GF-D8 (cell line): ENCODE data around the gene PROSER2.
"Not testable (repeated sequence)": the region's sequence is repeated elsewhere in the genome, so short reads cannot be mapped to it uniquely, and the experiment has no call there.

Experiments
- DNase-seq: peaks from one replicate; lab custom pipeline; 2025; lab: John Stamatoyannopoulos, UW

The PROSER2 gene

DNA sequence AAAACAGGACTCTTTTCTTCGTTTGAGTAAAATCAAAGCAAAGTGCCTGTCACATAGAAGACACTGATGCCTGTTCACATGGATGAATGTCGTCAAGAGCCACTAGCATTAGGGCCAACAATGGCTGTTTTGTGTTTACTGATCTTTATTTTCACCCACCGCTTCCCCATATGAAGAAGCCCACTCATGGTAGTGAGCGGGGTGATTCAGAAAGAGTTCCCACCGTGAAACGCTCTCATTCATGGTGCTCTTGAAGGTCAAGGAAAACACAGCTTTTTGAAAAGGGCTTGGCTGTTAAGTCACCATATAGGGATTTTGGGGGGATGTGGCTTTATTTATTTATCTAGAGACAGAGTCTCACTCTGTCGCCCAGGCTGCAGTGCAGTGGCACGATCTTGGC, 12.5 kb downstream of the PROSER2 start:
- DNase-seq = no peak

GRCh38 chr10:11837372-11838161, 14.4 kb downstream of the PROSER2 start:
- no peak for DNase-seq

GRCh38 chr10:11838298-11838852, 15.2 kb downstream of the PROSER2 start:
- DNase-seq = no peak

DNA sequence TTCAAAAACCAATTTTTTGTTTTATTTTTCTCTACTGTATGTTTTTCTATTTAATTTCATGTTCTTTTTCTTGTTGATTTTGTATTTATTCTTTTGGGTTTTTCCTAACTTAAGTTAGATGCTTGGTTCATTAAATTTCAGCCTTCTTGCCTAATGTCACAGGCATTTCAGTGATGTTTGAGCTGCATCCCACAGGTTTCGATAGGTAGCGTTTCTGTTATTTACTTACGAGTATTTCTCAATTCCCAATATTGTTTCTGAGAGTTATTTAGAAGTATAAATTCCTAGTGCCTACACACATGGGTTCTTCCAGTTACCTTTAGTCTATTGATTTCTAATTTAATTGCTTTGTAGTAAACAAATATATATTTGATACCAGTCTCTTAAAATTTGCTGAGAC, 18.2 kb downstream of the PROSER2 start:
- no peak for DNase-seq

DNA sequence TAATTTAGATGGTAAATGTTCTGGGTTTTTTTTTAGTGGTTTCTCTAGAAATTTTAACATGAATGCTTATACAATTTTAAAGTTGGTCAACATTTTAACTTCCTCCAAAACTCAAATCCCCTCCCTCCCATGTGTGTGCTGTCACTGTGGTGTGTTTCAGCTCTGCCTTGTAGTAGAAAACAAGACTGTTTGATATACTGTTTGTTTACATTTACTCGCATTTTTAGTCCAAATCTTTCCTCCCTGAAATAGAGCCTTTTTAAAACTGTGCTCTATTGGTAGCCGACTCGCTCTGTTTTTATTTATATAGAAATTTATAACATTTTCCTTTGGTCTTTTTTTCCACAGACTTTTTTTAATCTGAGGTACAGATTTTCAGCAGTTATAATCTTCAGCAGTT, 19.3 kb downstream of the PROSER2 start:
- DNase-seq = no peak

- no peak for DNase-seq
Observed at GRCh38 chr10:11845113-11845512, 22.0 kb downstream of the PROSER2 start.

GRCh38 chr10:11846542-11846941, 23.4 kb downstream of the PROSER2 start:
- no peak for DNase-seq

DNA sequence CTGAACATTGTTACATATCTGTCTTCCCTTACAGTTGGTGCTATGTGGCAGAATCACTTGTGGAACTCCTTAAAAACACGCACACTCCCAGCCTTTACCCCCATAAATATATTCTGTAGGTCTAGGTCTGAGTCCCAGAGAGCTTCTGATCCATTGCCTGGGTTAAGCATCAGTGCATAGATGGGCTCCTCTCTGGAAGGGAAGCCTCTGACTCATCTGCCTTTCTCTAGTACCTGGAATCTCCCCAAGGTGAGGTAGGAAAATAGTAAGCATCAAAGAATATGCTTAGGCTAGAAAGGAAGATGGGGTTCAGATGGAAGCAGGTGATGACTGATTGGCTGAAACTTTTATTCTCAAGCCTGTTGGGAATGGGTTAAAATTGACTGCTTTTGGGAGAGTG, 26.1 kb downstream of the PROSER2 start:
- no peak for DNase-seq

DNA sequence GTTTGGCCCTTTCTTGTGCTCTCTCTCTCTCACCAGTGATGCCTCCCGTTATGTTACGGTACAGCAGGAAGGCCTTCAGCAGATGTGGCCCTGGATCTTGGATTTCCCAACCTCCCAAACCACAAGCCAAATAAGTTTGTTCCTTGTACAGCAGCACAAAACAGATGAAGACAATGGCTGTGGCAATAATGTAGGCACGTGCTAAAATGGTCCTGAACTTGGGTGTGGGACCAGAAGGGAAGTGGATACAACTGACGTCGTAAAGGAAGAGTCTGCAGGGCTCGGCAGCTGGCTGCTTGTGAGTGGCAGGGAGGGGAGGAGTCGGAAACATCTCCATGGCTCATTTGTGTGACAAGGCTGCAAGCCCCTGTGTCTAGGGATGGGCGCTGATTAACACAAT, 26.8 kb downstream of the PROSER2 start:
- peak; percentile 93 for DNase-seq

- no peak for DNase-seq
Observed at GRCh38 chr10:11851910-11852309, 28.8 kb downstream of the PROSER2 start.

GRCh38 chr10:11852637-11853036, 29.5 kb downstream of the PROSER2 start:
- DNase-seq = not testable (repeated sequence)

- DNase-seq = no peak
Observed at GRCh38 chr10:11853468-11853867, 30.3 kb downstream of the PROSER2 start.

DNA sequence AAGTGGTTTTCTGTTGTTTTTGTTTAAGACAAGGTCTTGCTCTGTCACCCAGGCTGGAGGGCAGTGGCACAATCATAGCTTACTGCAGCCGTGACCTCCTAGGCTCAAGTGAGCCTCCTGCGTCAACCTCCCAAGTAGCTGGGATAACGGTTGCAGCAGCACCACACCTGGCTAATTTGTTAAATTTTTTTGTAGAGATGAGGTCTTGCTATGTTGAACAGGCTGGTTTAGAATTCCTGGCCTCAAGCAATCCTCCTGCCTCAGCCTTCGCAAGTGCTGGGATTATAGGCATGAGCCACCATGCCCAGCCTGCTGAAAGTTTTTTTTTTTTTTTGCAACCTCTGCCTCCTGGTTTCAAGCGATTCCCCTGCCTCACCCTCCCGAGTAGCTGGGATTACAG, 31.1 kb downstream of the PROSER2 start:
- DNase-seq = no peak

DNA sequence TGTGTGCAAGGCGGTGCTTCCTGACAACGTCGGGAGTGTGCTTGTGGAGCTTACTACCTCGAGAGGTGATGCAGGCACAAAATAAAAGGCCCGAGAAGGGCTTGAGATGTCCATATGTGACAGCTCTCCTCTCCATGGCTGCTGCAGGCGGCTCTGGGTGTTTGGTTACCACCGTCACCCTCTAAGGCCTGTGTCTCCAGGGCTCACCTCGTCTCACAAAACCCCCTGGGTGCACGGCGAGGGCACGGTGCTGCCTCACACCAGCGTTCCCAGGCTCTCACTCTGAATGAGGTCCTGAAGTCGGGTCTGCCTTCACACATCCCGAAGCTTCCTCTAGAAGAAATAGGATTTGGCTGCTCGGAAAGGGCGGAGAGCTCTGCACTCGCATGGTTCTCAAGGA, 32.9 kb downstream of the PROSER2 start:
- no peak for DNase-seq

- DNase-seq = no peak
Observed at GRCh38 chr10:11856678-11857077, 33.5 kb downstream of the PROSER2 start.

GRCh38 chr10:11858093-11858492, 34.9 kb downstream of the PROSER2 start:
- DNase-seq = no peak

- no peak for DNase-seq
Observed at GRCh38 chr10:11861341-11861740, 38.2 kb downstream of the PROSER2 start.

DNA sequence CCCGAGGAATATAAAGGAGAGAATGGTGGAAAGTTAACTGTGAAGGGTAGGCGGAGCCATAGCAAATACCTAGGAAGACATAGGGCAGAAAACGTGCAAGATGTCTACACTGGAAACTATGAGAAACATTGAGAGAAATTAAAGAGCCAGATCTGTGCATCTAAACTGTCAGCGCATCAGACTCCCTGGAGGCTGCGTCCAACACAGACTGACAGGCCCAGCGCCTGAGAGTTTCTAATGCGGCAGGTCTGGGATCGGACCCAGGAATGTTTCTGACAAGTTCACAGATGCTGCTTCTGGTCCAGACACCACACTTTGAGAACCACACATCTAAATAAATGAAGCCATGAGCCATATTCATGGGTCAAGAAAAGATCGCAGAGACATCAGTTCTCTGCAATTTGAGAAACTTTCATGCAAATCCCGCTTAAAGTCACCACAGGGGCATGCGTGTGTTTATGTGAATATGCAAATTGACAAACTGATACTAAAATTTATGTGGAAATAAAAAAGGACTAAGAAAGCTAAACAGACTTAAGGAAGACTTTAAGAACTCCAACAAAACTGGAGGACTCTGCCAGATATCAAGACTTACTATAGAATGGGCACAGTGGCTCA, 38.8 kb downstream of the PROSER2 start:
- no peak for DNase-seq

DNA sequence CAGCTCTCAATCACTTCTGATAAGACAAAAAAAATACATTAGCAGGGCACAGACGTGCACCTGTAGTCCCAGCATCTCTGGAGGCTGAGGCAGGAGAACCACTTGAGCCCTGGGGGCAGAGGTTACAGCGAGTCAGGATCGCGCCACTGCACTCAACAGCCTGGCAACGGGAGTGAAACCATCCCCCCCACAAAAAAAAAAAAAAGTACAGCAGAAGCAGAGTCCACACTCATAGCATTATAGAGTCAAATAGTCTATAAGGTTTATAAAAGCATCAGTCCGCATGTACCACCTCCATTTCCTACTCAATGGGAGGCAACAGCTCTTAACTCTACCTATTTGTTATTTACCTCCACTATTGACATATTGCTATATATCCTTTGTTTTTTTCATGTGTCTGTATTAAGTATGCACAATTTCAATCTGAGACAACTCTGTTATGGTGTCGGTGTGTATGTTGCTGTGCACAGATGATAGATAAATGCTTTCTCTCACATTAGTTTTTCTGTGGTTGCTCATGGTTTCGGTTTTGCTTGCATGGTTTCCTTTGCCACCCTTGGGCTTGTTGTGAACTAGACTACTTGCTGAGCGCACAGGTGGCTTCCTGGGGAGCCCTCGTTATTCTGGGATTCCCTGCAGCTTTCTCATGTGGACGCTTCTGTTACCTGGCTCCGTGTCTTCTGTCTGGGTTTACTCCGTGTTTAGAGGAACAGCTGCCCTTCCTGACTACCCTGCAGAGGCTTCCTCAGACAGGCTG, 40.4 kb downstream of the PROSER2 start:
- DNase-seq = no peak

- no peak for DNase-seq
Observed at GRCh38 chr10:11864727-11865126, 41.6 kb downstream of the PROSER2 start.

- DNase-seq = no peak
Observed at GRCh38 chr10:11865561-11865960, 42.4 kb downstream of the PROSER2 start.

DNA sequence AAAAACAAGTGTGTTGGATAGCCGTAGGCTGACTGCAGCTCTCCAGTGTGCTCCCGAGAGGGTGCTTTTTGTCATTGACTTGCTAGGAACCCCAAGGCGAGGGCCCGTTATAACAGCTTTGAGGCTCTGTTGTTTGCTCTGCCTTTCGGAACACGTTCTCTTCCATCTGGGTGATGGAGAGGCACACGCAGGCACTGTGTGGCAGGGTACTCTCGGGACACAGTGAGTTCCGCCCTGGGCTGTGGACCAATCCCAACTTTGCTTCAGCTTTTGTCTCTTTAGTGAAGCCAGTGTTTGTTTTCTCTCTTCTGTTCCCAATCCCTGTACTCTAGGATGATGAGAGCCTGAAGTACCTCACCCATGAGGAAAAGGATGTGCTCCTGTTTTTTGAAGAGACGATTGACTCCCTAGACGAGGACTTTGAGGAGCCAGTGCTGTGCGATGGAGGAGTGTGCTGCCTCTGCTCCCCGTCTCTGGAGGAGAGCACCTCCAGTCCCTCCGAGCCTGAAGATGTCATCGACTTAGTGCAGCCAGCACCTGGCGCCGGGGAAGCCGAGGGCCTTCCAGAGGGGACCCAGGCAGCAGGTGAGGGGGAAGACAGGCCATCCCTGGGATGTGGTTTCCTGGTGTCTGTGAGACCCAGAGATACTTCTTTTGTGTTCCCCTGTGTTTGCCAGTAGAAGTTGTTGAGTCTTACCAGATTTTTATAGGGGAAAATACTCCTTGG, 43.2 kb downstream of the PROSER2 start:
- DNase-seq = no peak
